ENCODE measurements around the gene CEP170B. TPM values are rescaled to one million over a fixed set of nuclear protein-coding genes. Genes with fewer than 3 reads are reported as not detected.

CEP170B gene
- total and polyA plus RNA-seq, 2 of the 13 experiments (the other 11 are each of a cell fraction or from before 2014, with no cell fraction given) = 4.3 to 8.8 TPM

- H3K9me3 ChIP-seq (ENCODE audit: low read length) = no peaks in the 10 kb centered on the region
- WGBS (ENCODE audit: low lambda C conversion rate) = 97% methylated on average over 6 of the region's 13 CpGs
- in situ Hi-C loops (cut with HindIII; ENCODE audit: extremely low pct_ligation_motif_present, low pct_unique_long_range_greater_than_20kb) = no loop called here
- ATAC-seq (no peak), DNase-seq (ENCODE audit: low spot score) (no peak), FAIRE-seq (no peak)
- no peaks in the 10 kb centered on the region for H3K27me3 ChIP-seq (ENCODE audit: control insufficient read depth in 1 of 2, insufficient read depth in 2 of 2, low read length in 2 of 2)
- no TSS peak for BruUV-seq (replicated peaks)
- ChIA-PET CTCF (ENCODE audit: low intra/inter-chr PET ratio, low total read pairs) (no interaction called here), POLR2A (no interaction called here)
- H3K4me3 ChIP-seq (replicated peaks in 1 of 3; ENCODE audit: insufficient read depth in 1 of 3, low read depth in 2 of 3, low read length in 3 of 3) = no peak overlapping the region
- H2AFZ ChIP-seq (ENCODE audit: low read length) = no peak overlapping the region
- no peaks in the 10 kb centered on the region for H3K4me1 ChIP-seq (ENCODE audit: insufficient read depth, low read length)
- H3K27ac ChIP-seq (ENCODE audit: extremely low read length, insufficient read depth, low read length) = no peak overlapping the region
- peaks cover 4 to 13% of the 10 kb centered on the region in 2 experiments; a peak in 4 of 5 replicates for H3K36me3 ChIP-seq (replicated peaks in 1 of 2; ENCODE audit: control insufficient read depth in 1 of 2, insufficient read depth in 2 of 2, low read length in 2 of 2)
- intact Hi-C loops (cut with micrococcal nuclease; ENCODE audit: unreplicated experiment) = loop anchor here (1.0 kb wide), 1 partner anchor 104 kb away; no protein-coding TSS in a partner anchor
- TF ChIP-seq MTF1 (CRISPR knock-in tag; IDR thresholded peaks at IDR 0.05) (no peak), SRSF4 (IDR thresholded peaks at IDR 0.05; ENCODE audit: low read depth, low read length, poor library complexity, severe bottlenecking) (no peak), CCAR2 (optimal IDR thresholded peaks at IDR 0.05; ENCODE audit: low read depth, low read length) (no peak), AGO2 (optimal IDR thresholded peaks at IDR 0.05; ENCODE audit: low read depth, low read length) (peak; percentile 8), TOPORS (CRISPR knock-in tag; IDR thresholded peaks at IDR 0.05) (no peak), SNRNP70 (IDR thresholded peaks at IDR 0.05; ENCODE audit: low read depth, low read length) (no peak)
- TF ChIP-seq, protein P1, sequence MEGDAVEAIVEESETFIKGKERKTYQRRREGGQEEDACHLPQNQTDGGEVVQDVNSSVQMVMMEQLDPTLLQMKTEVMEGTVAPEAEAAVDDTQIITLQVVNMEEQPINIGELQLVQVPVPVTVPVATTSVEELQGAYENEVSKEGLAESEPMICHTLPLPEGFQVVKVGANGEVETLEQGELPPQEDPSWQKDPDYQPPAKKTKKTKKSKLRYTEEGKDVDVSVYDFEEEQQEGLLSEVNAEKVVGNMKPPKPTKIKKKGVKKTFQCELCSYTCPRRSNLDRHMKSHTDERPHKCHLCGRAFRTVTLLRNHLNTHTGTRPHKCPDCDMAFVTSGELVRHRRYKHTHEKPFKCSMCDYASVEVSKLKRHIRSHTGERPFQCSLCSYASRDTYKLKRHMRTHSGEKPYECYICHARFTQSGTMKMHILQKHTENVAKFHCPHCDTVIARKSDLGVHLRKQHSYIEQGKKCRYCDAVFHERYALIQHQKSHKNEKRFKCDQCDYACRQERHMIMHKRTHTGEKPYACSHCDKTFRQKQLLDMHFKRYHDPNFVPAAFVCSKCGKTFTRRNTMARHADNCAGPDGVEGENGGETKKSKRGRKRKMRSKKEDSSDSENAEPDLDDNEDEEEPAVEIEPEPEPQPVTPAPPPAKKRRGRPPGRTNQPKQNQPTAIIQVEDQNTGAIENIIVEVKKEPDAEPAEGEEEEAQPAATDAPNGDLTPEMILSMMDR (CRISPR knock-in tag; IDR thresholded peaks at IDR 0.05) = no peak
- TF ChIP-seq, protein P2, sequence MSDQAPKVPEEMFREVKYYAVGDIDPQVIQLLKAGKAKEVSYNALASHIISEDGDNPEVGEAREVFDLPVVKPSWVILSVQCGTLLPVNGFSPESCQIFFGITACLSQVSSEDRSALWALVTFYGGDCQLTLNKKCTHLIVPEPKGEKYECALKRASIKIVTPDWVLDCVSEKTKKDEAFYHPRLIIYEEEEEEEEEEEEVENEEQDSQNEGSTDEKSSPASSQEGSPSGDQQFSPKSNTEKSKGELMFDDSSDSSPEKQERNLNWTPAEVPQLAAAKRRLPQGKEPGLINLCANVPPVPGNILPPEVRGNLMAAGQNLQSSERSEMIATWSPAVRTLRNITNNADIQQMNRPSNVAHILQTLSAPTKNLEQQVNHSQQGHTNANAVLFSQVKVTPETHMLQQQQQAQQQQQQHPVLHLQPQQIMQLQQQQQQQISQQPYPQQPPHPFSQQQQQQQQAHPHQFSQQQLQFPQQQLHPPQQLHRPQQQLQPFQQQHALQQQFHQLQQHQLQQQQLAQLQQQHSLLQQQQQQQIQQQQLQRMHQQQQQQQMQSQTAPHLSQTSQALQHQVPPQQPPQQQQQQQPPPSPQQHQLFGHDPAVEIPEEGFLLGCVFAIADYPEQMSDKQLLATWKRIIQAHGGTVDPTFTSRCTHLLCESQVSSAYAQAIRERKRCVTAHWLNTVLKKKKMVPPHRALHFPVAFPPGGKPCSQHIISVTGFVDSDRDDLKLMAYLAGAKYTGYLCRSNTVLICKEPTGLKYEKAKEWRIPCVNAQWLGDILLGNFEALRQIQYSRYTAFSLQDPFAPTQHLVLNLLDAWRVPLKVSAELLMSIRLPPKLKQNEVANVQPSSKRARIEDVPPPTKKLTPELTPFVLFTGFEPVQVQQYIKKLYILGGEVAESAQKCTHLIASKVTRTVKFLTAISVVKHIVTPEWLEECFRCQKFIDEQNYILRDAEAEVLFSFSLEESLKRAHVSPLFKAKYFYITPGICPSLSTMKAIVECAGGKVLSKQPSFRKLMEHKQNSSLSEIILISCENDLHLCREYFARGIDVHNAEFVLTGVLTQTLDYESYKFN (CRISPR knock-in tag; conservative IDR thresholded peaks at IDR 0.05) = no peak
- H3K79me2 ChIP-seq (ENCODE audit: insufficient read depth, low read length) = peaks cover 2% of the 10 kb centered on the region
- H4K20me1 ChIP-seq (ENCODE audit: insufficient read depth, low read length) = peaks cover 5% of the 10 kb centered on the region; the same call in 1 of the 2 replicates
- no peak overlapping the region for H3K9ac ChIP-seq (ENCODE audit: insufficient read depth, low read depth, low read length)
- no peak overlapping the region for H3K4me2 ChIP-seq (ENCODE audit: low read depth, low read length)
Measured at GRCh38 chr14:104873380-104874055, 8.4 kb downstream of the CEP170B start.
